ENCODE data around the gene AMBRA1. TPM values are rescaled to one million over a fixed set of nuclear protein-coding genes. Genes with fewer than 3 reads are reported as not detected.

The AMBRA1 gene
- polyA plus RNA-seq, 1 of the 3 experiments (the other 2 are of a cell fraction) = 10.4 TPM

DNA sequence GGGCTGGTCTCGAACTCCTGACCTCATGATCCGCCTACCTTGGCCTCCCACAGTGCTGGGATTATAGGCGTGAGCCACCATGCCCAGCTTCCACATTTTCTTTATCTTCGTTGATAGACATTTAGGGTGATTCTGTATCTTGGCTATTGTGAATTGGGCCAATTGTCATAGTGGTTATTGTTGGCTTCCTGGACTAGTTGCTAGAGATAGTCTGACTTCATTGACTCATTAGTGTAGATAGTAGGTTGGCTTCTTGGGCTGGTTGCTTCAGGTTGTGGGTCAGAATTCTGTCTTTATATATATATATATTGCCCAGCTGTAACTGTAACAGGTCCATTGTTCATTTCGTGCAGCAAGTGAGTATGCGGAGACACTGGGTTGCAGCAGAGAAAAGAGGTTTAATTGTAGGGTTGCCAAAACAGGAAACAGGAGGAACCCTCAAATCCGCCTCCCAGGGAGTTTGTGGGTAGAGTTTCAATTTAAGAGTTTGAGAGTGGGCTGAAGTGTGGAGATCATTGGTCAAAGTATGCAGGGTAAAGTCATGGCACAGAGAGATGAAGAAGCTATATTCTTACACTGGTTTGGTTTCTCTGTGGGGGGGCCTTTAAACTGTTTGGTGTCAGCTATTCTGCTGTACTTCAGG, 45.5 kb upstream of the AMBRA1 start:
- Histone ChIP-seq H3K9ac (no peak overlapping the region), H3K36me3 (replicated peaks in 1 of 2; ENCODE audit: control insufficient read depth in 1 of 2, insufficient read depth in 2 of 2, low read length in 1 of 2) (peaks cover 3 to 19% of the 10 kb centered on the region in 2 experiments), H3K4me3 (ENCODE audit: low read depth in 2 of 2, low read length in 1 of 2) (no peak overlapping the region), H3K27me3 (ENCODE audit: insufficient read depth) (no peaks in the 10 kb centered on the region), H3F3A (replicated peaks; ENCODE audit: insufficient read depth) (peaks cover 5% of the 10 kb centered on the region), H3K4me1 (ENCODE audit: control insufficient read depth in 1 of 2, insufficient read depth in 2 of 2, low read depth in 1 of 2, low read length in 1 of 2) (no peaks in the 10 kb centered on the region; a peak in 1 of 4 replicates), H2AFZ (ENCODE audit: low read depth) (no peak overlapping the region), H3K9me3 (no peaks in the 10 kb centered on the region), H3K9me2 (no peaks in the 10 kb centered on the region), H3K79me2 (ENCODE audit: insufficient read depth) (peaks cover 30% of the 10 kb centered on the region), H4K20me1 (ENCODE audit: insufficient read depth) (no peaks in the 10 kb centered on the region), H3K4me2 (no peak overlapping the region), H3K27ac (ENCODE audit: low read depth in 2 of 2, low read length in 1 of 2) (no peak overlapping the region)
- 92% methylated on average over 7 of the region's 7 CpGs for WGBS (ENCODE audit: low lambda C conversion rate)
- TF ChIP-seq NRF1 (IDR thresholded peaks at IDR 0.05; ENCODE audit: low read depth, low read length) = no peak
- no peak for TF ChIP-seq RFX5 (IDR thresholded peaks at IDR 0.05; ENCODE audit: low read length)
- TF ChIP-seq REST (IDR thresholded peaks at IDR 0.05; ENCODE audit: low read depth, low read length) = no peak
- no peak for TF ChIP-seq RAD21 (IDR thresholded peaks at IDR 0.05; ENCODE audit: low read length)
- POLR2A ChIA-PET = interaction anchor here (0.6 kb wide), 1 partner anchor 35 kb away, joined by 4 read pairs; no protein-coding TSS in a partner anchor
- CTCF ChIA-PET = interaction anchor here (1.1 to 1.3 kb wide), 2 partner anchors 20 to 22 kb away, joined by 3 to 4 read pairs; partner anchors contain the start of genes ATG13 and HARBI1
- no peak for DNase-seq

DNA sequence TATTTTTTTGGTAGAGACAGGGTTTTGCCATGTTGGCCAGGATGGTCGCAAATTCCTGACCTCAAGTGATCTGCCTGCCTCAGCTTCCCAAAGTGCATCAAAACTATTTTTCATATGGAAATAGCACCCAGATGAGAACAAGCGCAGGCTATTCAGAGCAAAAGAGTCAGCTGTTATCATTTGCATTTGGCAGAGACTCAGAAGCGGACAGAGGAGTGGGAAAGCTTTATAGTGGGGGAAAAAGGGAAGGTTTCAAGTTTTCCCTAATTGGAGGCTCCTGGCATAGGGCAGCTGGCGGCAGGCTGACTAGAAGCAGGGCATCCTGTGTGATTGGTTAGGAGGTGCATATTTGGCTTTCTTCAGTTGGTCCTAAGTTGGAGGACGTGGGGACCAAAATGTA, 43.7 kb upstream of the AMBRA1 start:
- no peaks in the 10 kb centered on the region for H3K9me3 ChIP-seq
- CTCF ChIA-PET = interaction anchor here (1.3 to 1.4 kb wide), 2 partner anchors 20 to 248 kb away, joined by 3 to 4 read pairs; no protein-coding TSS in a partner anchor
- 94% methylated on average over 5 of the region's 5 CpGs for WGBS (ENCODE audit: low lambda C conversion rate)
- POLR2A ChIA-PET = no interaction called here
- H3K36me3 ChIP-seq (replicated peaks in 1 of 2; ENCODE audit: control insufficient read depth in 1 of 2, insufficient read depth in 2 of 2, low read length in 1 of 2) = peaks cover 0 to 19% of the 10 kb centered on the region in 2 experiments
- DNase-seq = no peak
- H4K20me1 ChIP-seq (ENCODE audit: insufficient read depth) = no peaks in the 10 kb centered on the region
- peaks cover 5% of the 10 kb centered on the region for H3F3A ChIP-seq (replicated peaks; ENCODE audit: insufficient read depth)
- no peak overlapping the region for H3K27ac ChIP-seq (ENCODE audit: low read depth in 2 of 2, low read length in 1 of 2)
- H3K27me3 ChIP-seq (ENCODE audit: insufficient read depth) = no peaks in the 10 kb centered on the region
- H3K9ac ChIP-seq = no peak overlapping the region
- no peaks in the 10 kb centered on the region for H3K4me1 ChIP-seq (ENCODE audit: control insufficient read depth in 1 of 2, insufficient read depth in 2 of 2, low read depth in 1 of 2, low read length in 1 of 2)
- H3K79me2 ChIP-seq (ENCODE audit: insufficient read depth) = peaks cover 23% of the 10 kb centered on the region
- H3K4me2 ChIP-seq = no peak overlapping the region
- no peaks in the 10 kb centered on the region for H3K9me2 ChIP-seq
- no peak overlapping the region for H2AFZ ChIP-seq (ENCODE audit: low read depth)
- H3K4me3 ChIP-seq (ENCODE audit: low read depth in 2 of 2, low read length in 1 of 2) = no peak overlapping the region
- TF ChIP-seq ELF1 (IDR thresholded peaks at IDR 0.05) = no peak
- TF ChIP-seq RAD21 (IDR thresholded peaks at IDR 0.05; ENCODE audit: low read length) = no peak
- no peak for TF ChIP-seq PBX3 (IDR thresholded peaks at IDR 0.05)
- no peak for TF ChIP-seq POLR2AphosphoS5 (IDR thresholded peaks at IDR 0.05; ENCODE audit: low read depth, low read length)
- TF ChIP-seq TCF12 (IDR thresholded peaks at IDR 0.05) = no peak
- TF ChIP-seq, protein P1, sequence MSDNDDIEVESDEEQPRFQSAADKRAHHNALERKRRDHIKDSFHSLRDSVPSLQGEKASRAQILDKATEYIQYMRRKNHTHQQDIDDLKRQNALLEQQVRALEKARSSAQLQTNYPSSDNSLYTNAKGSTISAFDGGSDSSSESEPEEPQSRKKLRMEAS (IDR thresholded peaks at IDR 0.05; ENCODE audit: low read depth) = no peak
- TF ChIP-seq MEF2A (IDR thresholded peaks at IDR 0.05; ENCODE audit: borderline replicate concordance, low read depth) = no peak
- no peak for TF ChIP-seq FOXM1 (IDR thresholded peaks at IDR 0.05; ENCODE audit: low read depth)
- TF ChIP-seq GABPA (IDR thresholded peaks at IDR 0.05; ENCODE audit: low read depth) = no peak
- no peak for TF ChIP-seq SMC3 (IDR thresholded peaks at IDR 0.05; ENCODE audit: low read depth, low read length)
- TF ChIP-seq CHD2 (IDR thresholded peaks at IDR 0.05; ENCODE audit: low read length, partially characterized antibody) = no peak
- TF ChIP-seq MXI1 (IDR thresholded peaks at IDR 0.05; ENCODE audit: low read depth, low read length) = no peak
- no peak for TF ChIP-seq RCOR1 (IDR thresholded peaks at IDR 0.05; ENCODE audit: low read length)
- TF ChIP-seq IRF3 (IDR thresholded peaks at IDR 0.05; ENCODE audit: low read depth, low read length) = no peak
- no peak for TF ChIP-seq EP300 (IDR thresholded peaks at IDR 0.05; ENCODE audit: borderline replicate concordance in 1 of 2, low read depth in 1 of 2, low read length in 1 of 2)
- no peak for TF ChIP-seq REST (IDR thresholded peaks at IDR 0.05; ENCODE audit: low read depth, low read length)
